ENCODE results near the gene SLC35C1. TPM values are rescaled to one million over a fixed set of nuclear protein-coding genes. Genes with fewer than 3 reads are reported as not detected.

Gene SLC35C1
- total and polyA plus RNA-seq, 2 of the 13 experiments (the other 11 are each of a cell fraction or from before 2014, with no cell fraction given): 2.9 to 7.0 TPM

- CTCF ChIA-PET (ENCODE audit: low intra/inter-chr PET ratio, low total read pairs): no interaction called here
- H3K27ac ChIP-seq (ENCODE audit: extremely low read length, insufficient read depth, low read length): no peak overlapping the region
Measured at GRCh38 chr11:45860764-45861510, 56.0 kb downstream of the SLC35C1 start.

More at GRCh38 chr11:45860764-45861510, 56.0 kb downstream of the SLC35C1 start:
- no peak for TF ChIP-seq ZNF576 (CRISPR knock-in tag; IDR thresholded peaks at IDR 0.05)
- TF ChIP-seq CHD2 (IDR thresholded peaks at IDR 0.05; ENCODE audit: low read depth, low read length): no peak
- TF ChIP-seq TMF1 (CRISPR knock-in tag; IDR thresholded peaks at IDR 0.05; ENCODE audit: low read depth): no peak
- TF ChIP-seq GABPB1 (CRISPR knock-in tag; IDR thresholded peaks at IDR 0.05): no peak
- TF ChIP-seq ZNF30 (CRISPR knock-in tag; IDR thresholded peaks at IDR 0.05): no peak
- TF ChIP-seq MTA3 (CRISPR knock-in tag; IDR thresholded peaks at IDR 0.05): no peak
- TF ChIP-seq KLF12 (CRISPR knock-in tag; IDR thresholded peaks at IDR 0.05; ENCODE audit: borderline replicate concordance): no peak
- no peak for TF ChIP-seq DR1 (CRISPR knock-in tag; IDR thresholded peaks at IDR 0.05)
- no peak for TF ChIP-seq KLF13 (CRISPR knock-in tag; IDR thresholded peaks at IDR 0.05)
- TF ChIP-seq FLYWCH1 (CRISPR knock-in tag; IDR thresholded peaks at IDR 0.05): no peak
- no peak for TF ChIP-seq ELF3 (CRISPR knock-in tag; IDR thresholded peaks at IDR 0.05)
- H2AFZ ChIP-seq (ENCODE audit: low read length): no peak overlapping the region
- WGBS (ENCODE audit: low lambda C conversion rate): 98% methylated on average over 10 of the region's 10 CpGs
- no peaks in the 10 kb centered on the region for H4K20me1 ChIP-seq (ENCODE audit: insufficient read depth, low read length)
- H3K4me3 ChIP-seq (replicated peaks in 1 of 3; ENCODE audit: insufficient read depth in 1 of 3, low read depth in 2 of 3, low read length in 3 of 3): no peak overlapping the region
- FAIRE-seq (no peak), DNase-seq (ENCODE audit: low spot score) (no peak), ATAC-seq (no peak)
- no peaks in the 10 kb centered on the region for H3K79me2 ChIP-seq (ENCODE audit: insufficient read depth, low read length)
- BruUV-seq (replicated peaks): no TSS peak
- POLR2A ChIA-PET: no interaction called here
- H3K27me3 ChIP-seq (ENCODE audit: control insufficient read depth in 1 of 2, insufficient read depth in 2 of 2, low read length in 2 of 2): no peaks in the 10 kb centered on the region
- no peaks in the 10 kb centered on the region for H3K9me3 ChIP-seq (ENCODE audit: low read length)
- no peak overlapping the region for H3K4me2 ChIP-seq (ENCODE audit: low read depth, low read length)
- intact Hi-C loops (cut with micrococcal nuclease; ENCODE audit: unreplicated experiment): no loop called here
- no peak overlapping the region for H3K9ac ChIP-seq (ENCODE audit: insufficient read depth, low read depth, low read length)
- H3K36me3 ChIP-seq (replicated peaks in 1 of 2; ENCODE audit: control insufficient read depth in 1 of 2, insufficient read depth in 2 of 2, low read length in 2 of 2): peaks cover 25 to 81% of the 10 kb centered on the region in 2 experiments
- in situ Hi-C loops (cut with HindIII; ENCODE audit: extremely low pct_ligation_motif_present, low pct_unique_long_range_greater_than_20kb): no loop called here
- no peaks in the 10 kb centered on the region for H3K4me1 ChIP-seq (ENCODE audit: insufficient read depth, low read length)

Other genes with a start within 250 kb of the SLC35C1 start
- gene CHST1, start 139.5 kb upstream of the SLC35C1 start, total RNA-seq (2016; rRNA removed; fragmentation: Illumina TruSeq; extraction: Trizol): not detected in 2 replicates
- not detected in 2 replicates for gene CHST1, start 139.5 kb upstream of the SLC35C1 start, polyA plus RNA-seq (2011; rRNA removed)
- 8.8 and 12.2 TPM in 2 replicates for gene CRY2, start 42.3 kb downstream of the SLC35C1 start, total RNA-seq (2016; rRNA removed; fragmentation: Illumina TruSeq; extraction: Trizol)
- gene CRY2, start 42.3 kb downstream of the SLC35C1 start, polyA plus RNA-seq (2011; rRNA removed): 10.0 and 10.1 TPM in 2 replicates
- 3.0 and 4.2 TPM in 2 replicates for gene MAPK8IP1, start 80.5 kb downstream of the SLC35C1 start, total RNA-seq (2016; rRNA removed; fragmentation: Illumina TruSeq; extraction: Trizol)
- gene MAPK8IP1, start 80.5 kb downstream of the SLC35C1 start, polyA plus RNA-seq (2011; rRNA removed): 2.2 and 3.1 TPM in 2 replicates
- 0.73 TPM in 1 of 2 replicates, not detected in the other for gene FREY1, start 102.1 kb downstream of the SLC35C1 start, total RNA-seq (2016; rRNA removed; fragmentation: Illumina TruSeq; extraction: Trizol)
- gene FREY1, start 102.1 kb downstream of the SLC35C1 start, polyA plus RNA-seq (2011; rRNA removed): 0.22 and 0.44 TPM in 2 replicates
- gene PEX16, start 112.7 kb downstream of the SLC35C1 start, total RNA-seq (2016; rRNA removed; fragmentation: Illumina TruSeq; extraction: Trizol): 18.6 and 21.8 TPM in 2 replicates
- gene PEX16, start 112.7 kb downstream of the SLC35C1 start, polyA plus RNA-seq (2011; rRNA removed): 12.5 and 16.8 TPM in 2 replicates
- gene LARGE2, start 117.5 kb downstream of the SLC35C1 start, total RNA-seq (2016; rRNA removed; fragmentation: Illumina TruSeq; extraction: Trizol): 10.0 and 21.6 TPM in 2 replicates
- gene LARGE2, start 117.5 kb downstream of the SLC35C1 start, polyA plus RNA-seq (2011; rRNA removed): 8.5 and 12.5 TPM in 2 replicates

Measured in HepG2 (cell line).